Measurements from ENCODE around the gene SH2D3C. TPM values are rescaled to one million over a fixed set of nuclear protein-coding genes. Genes with fewer than 3 reads are reported as not detected.

SH2D3C gene
- total and polyA plus RNA-seq, 2 of the 8 experiments (the other 6 are each of a cell fraction or from before 2014, with no cell fraction given) = 6.4 to 8.1 TPM

DNA sequence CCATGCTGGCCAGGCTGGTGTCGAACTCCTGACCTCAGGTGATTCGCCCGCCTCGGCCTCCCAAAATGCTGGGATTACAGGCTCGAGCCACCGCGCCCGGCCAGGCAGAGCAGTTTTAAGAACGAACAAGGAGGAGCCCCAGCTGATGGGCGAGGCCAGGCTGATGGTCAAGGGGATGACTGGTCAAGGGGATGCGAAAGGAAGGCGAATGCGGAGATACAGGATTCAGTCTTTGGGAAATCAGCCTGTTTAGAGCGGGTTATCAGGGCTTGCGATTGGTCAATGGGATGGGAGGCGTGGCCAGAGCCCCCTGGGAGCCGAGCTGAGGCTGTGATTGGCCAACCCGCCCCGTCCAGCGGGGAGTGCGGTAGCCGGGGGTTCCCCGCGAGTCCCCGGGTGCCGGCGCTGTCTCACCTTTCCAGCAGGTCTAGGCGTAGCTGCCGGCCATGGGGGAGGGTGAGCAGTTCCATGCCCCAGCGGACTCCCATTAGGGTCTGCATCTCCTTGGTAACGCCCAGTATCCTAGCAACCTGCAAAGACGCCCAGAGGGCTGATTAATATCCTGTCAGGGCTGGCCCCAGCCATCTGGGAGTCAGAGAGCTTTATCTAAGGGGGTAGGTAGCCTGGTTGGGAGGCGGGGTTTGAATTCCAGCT is 35.9 kb downstream of the SH2D3C start (continued):
- no peak for TF ChIP-seq TCF12 (IDR thresholded peaks at IDR 0.05; ENCODE audit: low read depth, low read length)
- peak; percentile 71 for TF ChIP-seq CEBPB (IDR thresholded peaks at IDR 0.05; ENCODE audit: low read depth, low read length)
- TF ChIP-seq TBP (IDR thresholded peaks at IDR 0.05; ENCODE audit: low read depth, low read length) = peak; percentile 57; the same call in 1 of the 2 replicates
- no peak for TF ChIP-seq FOSL1 (IDR thresholded peaks at IDR 0.05; ENCODE audit: insufficient read depth, low read depth, low read length)
- TF ChIP-seq ASH2L (IDR thresholded peaks at IDR 0.05; ENCODE audit: low read length) = peak; percentile 33
- TF ChIP-seq SIN3A (conservative IDR thresholded peaks at IDR 0.05 in 1 of 2, IDR thresholded peaks at IDR 0.05 in 1 of 2; ENCODE audit: low read depth in 1 of 2, low read length in 2 of 2) = peak; percentile 95 to 97; a peak in 3 of 4 replicates
- TF ChIP-seq SP4 (IDR thresholded peaks at IDR 0.05; ENCODE audit: low read length) = no peak
- TF ChIP-seq, protein P1, sequence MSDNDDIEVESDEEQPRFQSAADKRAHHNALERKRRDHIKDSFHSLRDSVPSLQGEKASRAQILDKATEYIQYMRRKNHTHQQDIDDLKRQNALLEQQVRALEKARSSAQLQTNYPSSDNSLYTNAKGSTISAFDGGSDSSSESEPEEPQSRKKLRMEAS (IDR thresholded peaks at IDR 0.05) = no peak; the same call in 1 of the 2 replicates
- TF ChIP-seq SP2 (IDR thresholded peaks at IDR 0.05; ENCODE audit: low read length) = no peak
- TF ChIP-seq SIRT6 (IDR thresholded peaks at IDR 0.05; ENCODE audit: low read length) = no peak
- TF ChIP-seq TAF1 (IDR thresholded peaks at IDR 0.05; ENCODE audit: low read depth, low read length) = peak; percentile 54; the same call in 1 of the 2 replicates
- TF ChIP-seq YY1 (IDR thresholded peaks at IDR 0.05; ENCODE audit: low read depth, low read length) = no peak
